HepG2 (cell line): ENCODE results near the gene GDF11. TPM values are rescaled to one million over a fixed set of nuclear protein-coding genes. Genes with fewer than 3 reads are reported as not detected.

ENCODE experiments used
- ATAC-seq: fragments of 200-7000 bp; cut with Tn5 transposase; 3 replicates; pipeline ENCODE4 v1.9.1; 2020; ENCODE audit warnings: mild to moderate bottlenecking, moderate library complexity
- BruUV-seq: library from RNA; stranded (reverse); fragments of 400-500 nt; replicated peaks from 2 replicates; lab custom pipeline; 2021; lab: Mats Ljungman, UMichigan
- CTCF ChIA-PET: fragments of 300-600 bp; formaldehyde crosslinking; extraction: SDS; loops from one replicate; lab custom pipeline; 2021; ENCODE audit warnings: low total read pairs, inconsistent platforms, low intra/inter-chr PET ratio; lab: Yijun Ruan, JAX
- POLR2A ChIA-PET: fragments of 350-600 bp; sonication (Branson Sonifier 250); formaldehyde crosslinking; loops from one replicate; lab custom pipeline; 2020; ENCODE audit warnings: antibody characterized with exemption, inconsistent platforms; lab: Yijun Ruan, JAX
- DNase-seq: peaks from one replicate; pipeline ENCODE4 v3.0.0-alpha.2; 2015; ENCODE audit warnings: low spot score
- FAIRE-seq: peaks from 3 replicates; lab custom pipeline; 2011; peaks lifted over from hg19 to GRCh38; lab: Jason Lieb, UNC
- H2AFZ ChIP-seq: one replicate; pipeline ENCODE4 v1.6.1; 2011; ENCODE audit warnings: low read length, inconsistent platforms
- H3K27ac ChIP-seq: fragments of 300-600 bp; 3 replicates; pipeline ENCODE4 v1.8.0; 2011; ENCODE audit warnings: mixed run types, mild to moderate bottlenecking, mixed read lengths, low read length, inconsistent platforms; ENCODE audit not compliant: insufficient read depth; ENCODE audit errors: extremely low read length
- H3K27me3 ChIP-seq, 2 experiments: fragments of 200-600 bp in 1 of 2; 2 replicates in 1 of 2; 3 replicates in 1 of 2; pipeline versions ENCODE4 v1.6.0 to v1.8.0; 2011; ENCODE audit warnings: low read length in 2 of 2, mild to moderate bottlenecking in 2 of 2, moderate library complexity in 2 of 2, inconsistent platforms in 1 of 2; ENCODE audit not compliant: insufficient read depth in 2 of 2, control insufficient read depth in 1 of 2
- H3K36me3 ChIP-seq, 2 experiments: fragments of 200-600 bp in 1 of 2; replicated peaks in 1 of 2; 2 replicates in 1 of 2; 3 replicates in 1 of 2; pipeline versions ENCODE4 v1.5.1 to v1.8.0; 2011; ENCODE audit warnings: low read length in 2 of 2, inconsistent platforms in 1 of 2; ENCODE audit not compliant: insufficient read depth in 2 of 2, control insufficient read depth in 1 of 2
- H3K4me1 ChIP-seq: 2 replicates; pipeline ENCODE4 v1.5.1; 2012; ENCODE audit warnings: low read length, inconsistent platforms; ENCODE audit not compliant: insufficient read depth
- H3K4me2 ChIP-seq: 2 replicates; pipeline ENCODE4 v1.6.0; 2011; ENCODE audit warnings: low read depth, low read length, inconsistent platforms
- H3K4me3 ChIP-seq, 3 experiments: fragments of 200-600 bp in 1 of 3; sonication (generic), shearing (Covaris generic) in 1 of 3; replicated peaks in 1 of 3; 2 replicates each; pipeline ENCODE4 v1.5.1; 2011 to 2016; ENCODE audit warnings: low read length in 3 of 3, inconsistent platforms in 2 of 3, low read depth in 2 of 3, mild to moderate bottlenecking in 2 of 3, control low read depth in 1 of 3, mixed read lengths in 1 of 3; ENCODE audit not compliant: insufficient read depth in 1 of 3
- H3K79me2 ChIP-seq: one replicate; pipeline ENCODE4 v1.6.1; 2011; ENCODE audit warnings: low read length, inconsistent platforms; ENCODE audit not compliant: insufficient read depth
- H3K9ac ChIP-seq: 2 replicates; pipeline ENCODE4 v1.6.0; 2011; ENCODE audit warnings: mild to moderate bottlenecking, low read depth, low read length, inconsistent platforms; ENCODE audit not compliant: insufficient read depth
- H3K9me3 ChIP-seq: 2 replicates; pipeline ENCODE4 v1.5.1; 2012; ENCODE audit warnings: mild to moderate bottlenecking, low read length
- H4K20me1 ChIP-seq: 2 replicates; pipeline ENCODE4 v1.6.0; 2011; ENCODE audit warnings: inconsistent platforms, mild to moderate bottlenecking, low read length, moderate library complexity; ENCODE audit not compliant: insufficient read depth
- CREB1 ChIP-seq, 2 experiments: fragments of 450-650 bp in 1 of 2; IDR thresholded peaks; 2 replicates each; pipeline ENCODE4 v1.6.1; 2016 to 2017; ENCODE audit warnings: control low read depth in 1 of 2, mild to moderate bottlenecking in 1 of 2, missing compliant biosample characterization in 1 of 2, missing genetic modification characterization in 1 of 2
- HHEX ChIP-seq: IDR thresholded peaks from 2 replicates; pipeline ENCODE4 v1.6.1; 2016; ENCODE audit warnings: control low read depth
- ZFP91 ChIP-seq: sonication (generic); formaldehyde crosslinking; IDR thresholded peaks from 2 replicates; pipeline ENCODE4 v1.9.0; 2022; ENCODE audit warnings: missing genetic modification reagents, mild to moderate bottlenecking, borderline replicate concordance
- ZNF724P ChIP-seq: sonication (generic); formaldehyde crosslinking; IDR thresholded peaks from 2 replicates; pipeline ENCODE4 v1.8.0; 2022; ENCODE audit warnings: missing genetic modification reagents, borderline replicate concordance
- WGBS: methylation state at CpG from one replicate; pipeline ENCODE4 v1.1.6; 2017; ENCODE audit warnings: low lambda C conversion rate; 5-methylcytosine and 5-hydroxymethylcytosine counted together
- in situ Hi-C: cut with HindIII; loops from 2 replicates; pipeline ENCODE4 v1.10.0; 2017; ENCODE audit warnings: low pct_unique_long_range_greater_than_20kb; ENCODE audit not compliant: extremely low pct_ligation_motif_present
- intact Hi-C: fragments of 100-400 bp; cut with micrococcal nuclease; formaldehyde crosslinking; loops from one replicate; pipeline ENCODE4 v1.10.0; 2022; ENCODE audit not compliant: unreplicated experiment
- polyA plus RNA-seq, 8 experiments: library from polyadenylated mRNA; depleted of rRNA in 3 of 8; stranded (reverse) in 7 of 8; unstranded in 1 of 8; fragments of >200 nt; fragmentation: Illumina TruSeq in 4 of 8; extraction: Trizol in 4 of 8; gene quantifications; 2 replicates each; pipeline versions ENCODE4 v1.2.1 to v1.2.3, GENCODE V29; 2011 to 2016; ENCODE audit warnings: low read depth in 4 of 8, missing spikeins in 1 of 8, mixed read lengths in 1 of 8; ENCODE audit not compliant: insufficient read depth in 1 of 8
- total RNA-seq, 5 experiments: library from RNA; depleted of rRNA; stranded (reverse); fragments of >200 nt; fragmentation: Illumina TruSeq; extraction: Trizol; gene quantifications; 2 replicates each; pipeline ENCODE4 v1.2.3, GENCODE V29; 2016; ENCODE audit warnings: low read depth in 1 of 5

GDF11 gene
- total and polyA plus RNA-seq, 2 of the 13 experiments (the other 11 are each of a cell fraction or from before 2014, with no cell fraction given), result 0.63 to 1.5 TPM

- Histone ChIP-seq H3K79me2 (no peaks in the 10 kb centered on the region), H3K9me3 (no peaks in the 10 kb centered on the region), H2AFZ (no peak overlapping the region), H3K4me3 (no peak overlapping the region), H3K27ac (peak overlapping the region; percentile 59), H4K20me1 (no peaks in the 10 kb centered on the region), H3K4me1 (peaks cover 82% of the 10 kb centered on the region), H3K27me3 (no peaks in the 10 kb centered on the region), H3K4me2 (peak overlapping the region; percentile 62; the same call in 1 of the 2 replicates), H3K36me3 (peaks cover 0 to 4% of the 10 kb centered on the region in 2 experiments; a peak in 2 of 5 replicates), H3K9ac (no peak overlapping the region; the same call in 1 of the 2 replicates)
- CTCF ChIA-PET, result interaction anchor here (1.9 kb wide), 1 partner anchor 18 kb away, joined by 6 read pairs; no protein-coding TSS in a partner anchor
- ATAC-seq (no peak), DNase-seq (no peak), FAIRE-seq (no peak)
- TF ChIP-seq HHEX (CRISPR knock-in tag) (no peak), ZNF724P (CRISPR knock-in tag) (no peak), CREB1 (IDR thresholded peaks at IDR 0.05) (no peak), CREB1 (CRISPR knock-in tag; IDR thresholded peaks at IDR 0.05) (no peak), ZFP91 (CRISPR knock-in tag) (0 out of 2 replicates have a peak, but pooled peaks have one; percentile 23)
- intact Hi-C loops (no loop called here), in situ Hi-C loops (no loop called here)
- no TSS peak for BruUV-seq
- 72% methylated on average over 7 of the region's 7 CpGs for WGBS
- POLR2A ChIA-PET, result interaction anchor here (0.7 to 5.3 kb wide), 5 partner anchors 10 to 111 kb away, joined by 3 to 38 read pairs (median 19); partner anchors contain the start of genes CD63 and DNAJC14
Observed at GRCh38 chr12:55719371-55719770, 23.6 kb upstream of the GDF11 start.
